ENCODE data around the gene PSMF1. TPM values are rescaled to one million over a fixed set of nuclear protein-coding genes. Genes with fewer than 3 reads are reported as not detected.

PSMF1 gene
- total and polyA plus RNA-seq, 2 experiments from 2014 or later = 73.7 to 84.2 TPM

GRCh38 chr20:1108437-1108920 is 9.9 kb upstream of the PSMF1 start:
- Histone ChIP-seq H3K4me2 (no peak overlapping the region), H4K20me1 (replicated peaks; ENCODE audit: insufficient read depth) (no peaks in the 10 kb centered on the region), H3F3A (replicated peaks; ENCODE audit: low read depth) (no peaks in the 10 kb centered on the region), H3K79me2 (replicated peaks; ENCODE audit: insufficient read depth) (no peaks in the 10 kb centered on the region), H3K9me2 (ENCODE audit: insufficient read depth) (no peaks in the 10 kb centered on the region), H3K4me1 (ENCODE audit: insufficient read depth) (no peaks in the 10 kb centered on the region), H3K36me3 (ENCODE audit: insufficient read depth) (no peaks in the 10 kb centered on the region), H3K4me3 (no peak overlapping the region), H2AFZ (peak overlapping the region; percentile 70), H3K27ac (ENCODE audit: low read depth) (no peak overlapping the region), H3K27me3 (ENCODE audit: insufficient read depth) (no peaks in the 10 kb centered on the region)
- ATAC-seq = peak; percentile 98
- no peaks in the 10 kb centered on the region for H3K36me3 Mint-ChIP-seq (ENCODE audit: low read depth)
- TF ChIP-seq CTCF (conservative IDR thresholded peaks at IDR 0.05; ENCODE audit: low read depth in 2 of 2) = peak; percentile 70 to 87
- no peak for TF ChIP-seq POLR2AphosphoS5 (IDR thresholded peaks at IDR 0.05; ENCODE audit: low read depth)
- H3K4me1 Mint-ChIP-seq = no peaks in the 10 kb centered on the region
- peaks cover 2% of the 10 kb centered on the region; the same call in 1 of the 3 replicates for H3K9me3 Mint-ChIP-seq
- no peaks in the 10 kb centered on the region for H3K27me3 Mint-ChIP-seq (ENCODE audit: insufficient read depth, low read depth, poor library complexity)
- no peak overlapping the region for H3K4me3 Mint-ChIP-seq
- peak; percentile 82 for DNase-seq (ENCODE audit: low spot score)
- H3K27ac Mint-ChIP-seq = no peak overlapping the region

- H3K4me3 Mint-ChIP-seq = no peak overlapping the region
These were observed 5.5 kb upstream of the PSMF1 start for GRCh38 chr20:1112908-1113307.

More at GRCh38 chr20:1112908-1113307, 5.5 kb upstream of the PSMF1 start:
- Histone ChIP-seq H3K4me1 (ENCODE audit: insufficient read depth) (no peaks in the 10 kb centered on the region), H3K4me2 (no peak overlapping the region), H3K79me2 (replicated peaks; ENCODE audit: insufficient read depth) (no peaks in the 10 kb centered on the region), H4K20me1 (replicated peaks; ENCODE audit: insufficient read depth) (no peaks in the 10 kb centered on the region), H3K27me3 (ENCODE audit: insufficient read depth) (no peaks in the 10 kb centered on the region), H3K9me2 (ENCODE audit: insufficient read depth) (no peaks in the 10 kb centered on the region), H3K27ac (ENCODE audit: low read depth) (no peak overlapping the region), H3K4me3 (no peak overlapping the region), H3K36me3 (ENCODE audit: insufficient read depth) (no peaks in the 10 kb centered on the region), H3F3A (replicated peaks; ENCODE audit: low read depth) (no peaks in the 10 kb centered on the region), H2AFZ (no peak overlapping the region)
- H3K4me1 Mint-ChIP-seq = peaks cover 11% of the 10 kb centered on the region
- ATAC-seq (no peak), DNase-seq (ENCODE audit: low spot score) (no peak)
- no peaks in the 10 kb centered on the region for H3K36me3 Mint-ChIP-seq (ENCODE audit: low read depth)
- no peaks in the 10 kb centered on the region for H3K9me3 Mint-ChIP-seq
- no peaks in the 10 kb centered on the region for H3K27me3 Mint-ChIP-seq (ENCODE audit: insufficient read depth, low read depth, poor library complexity)
- no peak overlapping the region for H3K27ac Mint-ChIP-seq
- TF ChIP-seq REST (IDR thresholded peaks at IDR 0.05; ENCODE audit: unreplicated experiment) = no peak
- TF ChIP-seq NANOG (IDR thresholded peaks at IDR 0.05; ENCODE audit: borderline replicate concordance) = no peak
- no peak for TF ChIP-seq EZH2phosphoT487 (IDR thresholded peaks at IDR 0.05; ENCODE audit: unreplicated experiment)
- TF ChIP-seq ZNF462 (CRISPR knock-in tag; IDR thresholded peaks at IDR 0.05) = no peak
- TF ChIP-seq JUNB (IDR thresholded peaks at IDR 0.05; ENCODE audit: unreplicated experiment) = no peak
- no peak for TF ChIP-seq STAT1 (IDR thresholded peaks at IDR 0.05; ENCODE audit: unreplicated experiment)
